WTC11 (cell line): ENCODE measurements around the gene HOXA2. TPM values are rescaled to one million over a fixed set of nuclear protein-coding genes. Genes with fewer than 3 reads are reported as not detected.

Experiments
- ATAC-seq: fragments of 200-7000 bp; cut with Tn5 transposase; 2 replicates; pipeline ENCODE4 v1.10.0; 2021; ENCODE audit warnings: mild to moderate bottlenecking, moderate library complexity
- CTCF ChIA-PET: fragments of 300-600 bp; sonication (Branson Sonifier 250); formaldehyde crosslinking; loops from one replicate; lab custom pipeline; 2021; ENCODE audit warnings: antibody characterized with exemption; lab: Charles Lee
- POLR2A ChIA-PET: fragments of 350-600 bp; sonication (Branson Sonifier 250); formaldehyde crosslinking; loops from one replicate; lab custom pipeline; 2021; ENCODE audit warnings: antibody characterized with exemption; lab: Charles Lee
- DNase-seq: peaks from one replicate; pipeline ENCODE4 v3.0.0; 2021; ENCODE audit warnings: low spot score
- H3K27ac Mint-ChIP-seq: 2 replicates; pipeline ENCODE4 v1.8.0; 2021; ENCODE audit warnings: mixed read lengths
- H3K27me3 Mint-ChIP-seq: 2 replicates; pipeline ENCODE4 v1.8.0; 2021; ENCODE audit warnings: low read depth, mild to moderate bottlenecking, moderate library complexity, mixed read lengths
- H3K36me3 Mint-ChIP-seq: 2 replicates; pipeline ENCODE4 v1.8.0; 2021; ENCODE audit warnings: mixed read lengths
- H3K4me1 Mint-ChIP-seq: 2 replicates; pipeline ENCODE4 v1.8.0; 2022; ENCODE audit warnings: mixed read lengths
- H3K4me3 Mint-ChIP-seq: 2 replicates; pipeline ENCODE4 v1.8.0; 2021; ENCODE audit warnings: mild to moderate bottlenecking, moderate library complexity, mixed read lengths
- H3K9me3 Mint-ChIP-seq: 2 replicates; pipeline ENCODE4 v1.8.0; 2021; ENCODE audit warnings: mixed read lengths
- CREB1 ChIP-seq: sonication (generic); formaldehyde crosslinking; IDR thresholded peaks from 2 replicates; pipeline ENCODE4 v1.8.0; 2023; ENCODE audit warnings: mild to moderate bottlenecking, missing genetic modification reagents
- ERG ChIP-seq: fragments of 250-450 bp; sonication (Bioruptor Pico); IDR thresholded peaks from 2 replicates; pipeline ENCODE4 v1.8.0; 2021; ENCODE audit warnings: mild to moderate bottlenecking
- FOXP1 ChIP-seq: sonication (generic); formaldehyde crosslinking; IDR thresholded peaks from 2 replicates; pipeline ENCODE4 v1.8.0; 2022; ENCODE audit warnings: missing genetic modification reagents, mild to moderate bottlenecking, moderate library complexity, borderline replicate concordance
- FOXP4 ChIP-seq: sonication (generic); formaldehyde crosslinking; IDR thresholded peaks from 2 replicates; pipeline ENCODE4 v1.8.0; 2022; ENCODE audit warnings: mild to moderate bottlenecking, missing genetic modification reagents
- IRF1 ChIP-seq: sonication (generic); formaldehyde crosslinking; IDR thresholded peaks from 2 replicates; pipeline ENCODE4 v1.8.0; 2023; ENCODE audit warnings: missing genetic modification reagents
- MAX ChIP-seq: sonication (generic); formaldehyde crosslinking; IDR thresholded peaks from 2 replicates; pipeline ENCODE4 v1.8.0; 2022; ENCODE audit warnings: mild to moderate bottlenecking, missing genetic modification reagents
- OVOL2 ChIP-seq: fragments of 250-450 bp; sonication (Bioruptor Pico); IDR thresholded peaks from 2 replicates; pipeline ENCODE4 v1.9.0; 2021; ENCODE audit warnings: mild to moderate bottlenecking, borderline replicate concordance
- SMAD3 ChIP-seq: sonication (generic); formaldehyde crosslinking; IDR thresholded peaks from 2 replicates; pipeline ENCODE4 v1.8.0; 2022; ENCODE audit warnings: missing genetic modification reagents, mild to moderate bottlenecking, borderline replicate concordance
- SP1 ChIP-seq: sonication (generic); formaldehyde crosslinking; conservative IDR thresholded peaks from 2 replicates; pipeline ENCODE4 v1.8.1; 2022; ENCODE audit warnings: missing genetic modification reagents
- USF2 ChIP-seq: sonication (generic); formaldehyde crosslinking; IDR thresholded peaks from 2 replicates; pipeline ENCODE4 v1.8.1; 2023; ENCODE audit warnings: mild to moderate bottlenecking, missing genetic modification reagents, moderate library complexity
- ZNF138 ChIP-seq: sonication (generic); formaldehyde crosslinking; conservative IDR thresholded peaks from 2 replicates; pipeline ENCODE4 v1.8.1; 2022; ENCODE audit warnings: mild to moderate bottlenecking, moderate library complexity, missing genetic modification reagents
- ZNF232 ChIP-seq: sonication (generic); formaldehyde crosslinking; IDR thresholded peaks from 2 replicates; pipeline ENCODE4 v1.8.0; 2022; ENCODE audit warnings: mild to moderate bottlenecking, missing genetic modification reagents
- ZNF263 ChIP-seq: sonication (generic); formaldehyde crosslinking; IDR thresholded peaks from 2 replicates; pipeline ENCODE4 v1.8.1; 2022; ENCODE audit warnings: low read depth, mild to moderate bottlenecking, moderate library complexity, missing genetic modification reagents
- ZNF425 ChIP-seq: fragments of 250-450 bp; sonication (Bioruptor Pico); conservative IDR thresholded peaks from 2 replicates; pipeline ENCODE4 v1.9.0; 2021; ENCODE audit warnings: mild to moderate bottlenecking
- ZNF512 ChIP-seq: sonication (generic); formaldehyde crosslinking; IDR thresholded peaks from 2 replicates; pipeline ENCODE4 v1.8.1; 2022; ENCODE audit warnings: missing genetic modification reagents, borderline replicate concordance
- total RNA-seq: library from RNA; stranded (reverse); gene quantifications from 3 replicates; pipeline ENCODE4 v1.2.3, GENCODE V29; 2021

Gene HOXA2
- total RNA-seq, 1 experiment from 2014 or later: not detected

GRCh38 chr7:27078616-27079233, 23.8 kb downstream of the HOXA2 start:
- peaks cover 29% of the 10 kb centered on the region for H3K27me3 Mint-ChIP-seq

More at GRCh38 chr7:27078616-27079233, 23.8 kb downstream of the HOXA2 start:
- ChIA-PET CTCF (no interaction called here), POLR2A (no interaction called here)
- TF ChIP-seq ERG: no peak
- TF ChIP-seq ZNF232 (CRISPR knock-in tag): no peak
- no peak for TF ChIP-seq SP1 (CRISPR knock-in tag)
- TF ChIP-seq FOXP1 (CRISPR knock-in tag): no peak
- no peak for TF ChIP-seq FOXP4
- TF ChIP-seq ZNF138 (CRISPR knock-in tag): no peak
- no peak for TF ChIP-seq CREB1 (CRISPR knock-in tag)
- TF ChIP-seq ZNF263: no peak
- TF ChIP-seq SMAD3 (CRISPR knock-in tag): no peak
- no peak for TF ChIP-seq ZNF425 (CRISPR knock-in tag)
- no peak for TF ChIP-seq IRF1
- no peak for TF ChIP-seq ZNF512 (CRISPR knock-in tag)
- TF ChIP-seq MAX (CRISPR knock-in tag): no peak
- no peak for TF ChIP-seq USF2 (CRISPR knock-in tag)
- no peak for TF ChIP-seq OVOL2 (CRISPR knock-in tag)
- no peak overlapping the region for H3K4me3 Mint-ChIP-seq
- peaks cover 3% of the 10 kb centered on the region; the same call in 1 of the 2 replicates for H3K9me3 Mint-ChIP-seq
- DNase-seq: no peak
- no peak for ATAC-seq
- H3K27ac Mint-ChIP-seq: no peak overlapping the region
- H3K36me3 Mint-ChIP-seq: no peaks in the 10 kb centered on the region
- H3K4me1 Mint-ChIP-seq: peaks cover 3% of the 10 kb centered on the region; the same call in 1 of the 2 replicates
